ENCODE measurements around the gene CCDC9.

DNA sequence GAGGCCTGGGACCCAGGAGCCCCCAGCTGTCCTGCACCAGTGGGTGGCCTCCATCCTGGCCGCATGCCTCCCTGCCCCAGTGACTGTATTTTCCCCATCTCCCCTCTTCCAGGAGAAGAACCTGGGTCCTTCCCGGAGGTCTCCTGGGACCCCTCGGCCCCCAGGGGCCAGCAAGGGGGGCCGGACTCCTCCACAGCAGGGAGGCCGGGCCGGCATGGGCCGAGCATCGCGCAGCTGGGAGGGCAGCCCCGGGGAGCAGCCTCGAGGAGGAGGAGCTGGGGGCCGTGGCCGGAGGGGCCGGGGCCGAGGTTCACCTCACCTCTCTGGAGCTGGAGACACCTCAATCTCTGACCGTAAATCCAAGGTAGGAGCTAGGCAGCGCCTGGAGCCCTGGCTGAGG, 4.2 kb downstream of the CCDC9 start:
- no peak for TF ChIP-seq CTCF (IDR thresholded peaks at IDR 0.05; ENCODE audit: control extremely low read depth in 1 of 3, insufficient read depth in 1 of 3, low read depth in 1 of 3, low read length in 3 of 3)
- TF ChIP-seq EP300 (IDR thresholded peaks at IDR 0.05; ENCODE audit: borderline replicate concordance in 1 of 2, low read depth in 2 of 2, low read length in 2 of 2) = no peak
- no peak for TF ChIP-seq EZH2 (IDR thresholded peaks at IDR 0.05; ENCODE audit: low read depth, low read length, severe bottlenecking)
- no peak for TF ChIP-seq FOSL1 (IDR thresholded peaks at IDR 0.05; ENCODE audit: insufficient read depth, low read depth, low read length)
- no peak for TF ChIP-seq POLR2A (IDR thresholded peaks at IDR 0.05; ENCODE audit: control extremely low read depth in 1 of 2, low read depth in 2 of 2, low read length in 2 of 2)
- TF ChIP-seq, protein P1, sequence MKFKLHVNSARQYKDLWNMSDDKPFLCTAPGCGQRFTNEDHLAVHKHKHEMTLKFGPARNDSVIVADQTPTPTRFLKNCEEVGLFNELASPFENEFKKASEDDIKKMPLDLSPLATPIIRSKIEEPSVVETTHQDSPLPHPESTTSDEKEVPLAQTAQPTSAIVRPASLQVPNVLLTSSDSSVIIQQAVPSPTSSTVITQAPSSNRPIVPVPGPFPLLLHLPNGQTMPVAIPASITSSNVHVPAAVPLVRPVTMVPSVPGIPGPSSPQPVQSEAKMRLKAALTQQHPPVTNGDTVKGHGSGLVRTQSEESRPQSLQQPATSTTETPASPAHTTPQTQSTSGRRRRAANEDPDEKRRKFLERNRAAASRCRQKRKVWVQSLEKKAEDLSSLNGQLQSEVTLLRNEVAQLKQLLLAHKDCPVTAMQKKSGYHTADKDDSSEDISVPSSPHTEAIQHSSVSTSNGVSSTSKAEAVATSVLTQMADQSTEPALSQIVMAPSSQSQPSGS (IDR thresholded peaks at IDR 0.05; ENCODE audit: low read length) = no peak
- TF ChIP-seq BCL11A (IDR thresholded peaks at IDR 0.05; ENCODE audit: low read depth in 2 of 2, low read length in 2 of 2) = no peak
- TF ChIP-seq TEAD4 (IDR thresholded peaks at IDR 0.05; ENCODE audit: low read depth, low read length) = no peak
- no peak for TF ChIP-seq SRF (IDR thresholded peaks at IDR 0.05; ENCODE audit: low read depth, low read length)
- TF ChIP-seq ZNF274 (IDR thresholded peaks at IDR 0.05; ENCODE audit: borderline replicate concordance, extremely low read depth, low read length) = no peak
- TF ChIP-seq USF2 (IDR thresholded peaks at IDR 0.05; ENCODE audit: low read length) = no peak
- TF ChIP-seq, protein P2, sequence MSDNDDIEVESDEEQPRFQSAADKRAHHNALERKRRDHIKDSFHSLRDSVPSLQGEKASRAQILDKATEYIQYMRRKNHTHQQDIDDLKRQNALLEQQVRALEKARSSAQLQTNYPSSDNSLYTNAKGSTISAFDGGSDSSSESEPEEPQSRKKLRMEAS (IDR thresholded peaks at IDR 0.05) = no peak
- no peak for TF ChIP-seq TAF1 (IDR thresholded peaks at IDR 0.05; ENCODE audit: low read depth, low read length)

Data from H1 (cell line).